Mesothelial cell of epicardium (in vitro differentiated cells): ENCODE measurements around the gene PDE2A. TPM values are rescaled to one million over a fixed set of nuclear protein-coding genes. Genes with fewer than 3 reads are reported as not detected.

Experiments used
- DNase-seq, 2 experiments: peaks; one replicate each; pipeline ENCODE4 v3.0.0; 2021; ENCODE audit warnings: low spot score in 2 of 2; ENCODE audit not compliant: unreplicated experiment in 2 of 2
- H3K27ac Mint-ChIP-seq: 2 replicates; pipeline ENCODE4 v1.8.0; 2021; ENCODE audit warnings: mixed read lengths
- H3K27me3 Mint-ChIP-seq: 2 replicates; pipeline ENCODE4 v1.8.0; 2021; ENCODE audit warnings: low read depth, mixed read lengths
- H3K36me3 Mint-ChIP-seq: 2 replicates; pipeline ENCODE4 v1.8.0; 2021; ENCODE audit warnings: mixed read lengths
- H3K4me1 Mint-ChIP-seq: 2 replicates; pipeline ENCODE4 v1.8.0; 2021; ENCODE audit warnings: mixed read lengths
- H3K4me3 Mint-ChIP-seq: 2 replicates; pipeline ENCODE4 v1.8.0; 2021; ENCODE audit warnings: mild to moderate bottlenecking, moderate library complexity, mixed read lengths
- H3K9me3 Mint-ChIP-seq: 2 replicates; pipeline ENCODE4 v1.8.0; 2021; ENCODE audit warnings: mixed read lengths
- CTCF ChIP-seq: fragments of 200-600 bp; sonication (generic); IDR thresholded peaks from one replicate; pipeline ENCODE4 v1.5.0; 2021; ENCODE audit warnings: antibody characterized with exemption; ENCODE audit not compliant: unreplicated experiment
- total RNA-seq: library from RNA; stranded (reverse); gene quantifications from 3 replicates; pipeline ENCODE4 v1.2.1, GENCODE V29; 2021

PDE2A gene
- total RNA-seq, 1 donor from 2014 or later: 1.1 TPM

- DNase-seq: no peak
- Mint-ChIP-seq H3K27me3 (no peaks in the 10 kb centered on the region), H3K27ac (peak overlapping the region; percentile 80), H3K4me3 (no peak overlapping the region), H3K4me1 (peaks cover 33% of the 10 kb centered on the region), H3K36me3 (peaks cover 38% of the 10 kb centered on the region), H3K9me3 (no peaks in the 10 kb centered on the region)
- TF ChIP-seq CTCF: no peak
These were observed 30.6 kb upstream of the PDE2A start for GRCh38 chr11:72704783-72705265.

GRCh38 chr11:72704028-72704782, 30.0 kb upstream of the PDE2A start:
- Mint-ChIP-seq H3K4me3 (peak overlapping the region; percentile 13), H3K27me3 (no peaks in the 10 kb centered on the region), H3K36me3 (peaks cover 38% of the 10 kb centered on the region), H3K9me3 (no peaks in the 10 kb centered on the region), H3K27ac (peak overlapping the region; percentile 71), H3K4me1 (peaks cover 33% of the 10 kb centered on the region)
- TF ChIP-seq CTCF: no peak
- no peak for DNase-seq

- TF ChIP-seq CTCF: no peak
- Mint-ChIP-seq H3K4me3 (peak overlapping the region; percentile 65), H3K36me3 (peaks cover 40% of the 10 kb centered on the region), H3K9me3 (no peaks in the 10 kb centered on the region), H3K4me1 (peaks cover 33% of the 10 kb centered on the region), H3K27ac (peak overlapping the region; percentile 91), H3K27me3 (no peaks in the 10 kb centered on the region)
- peak; percentile 34 to 49 for DNase-seq
These were observed 29.2 kb upstream of the PDE2A start for GRCh38 chr11:72703267-72704008.

GRCh38 chr11:72702577-72703241, 28.5 kb upstream of the PDE2A start:
- Mint-ChIP-seq H3K36me3 (peaks cover 41% of the 10 kb centered on the region), H3K4me1 (peaks cover 33% of the 10 kb centered on the region), H3K9me3 (no peaks in the 10 kb centered on the region), H3K4me3 (peak overlapping the region; percentile 65), H3K27me3 (no peaks in the 10 kb centered on the region), H3K27ac (peak overlapping the region; percentile 91)
- no peak for TF ChIP-seq CTCF
- no peak for DNase-seq

GRCh38 chr11:72702096-72702495, 27.9 kb upstream of the PDE2A start:
- H3K36me3 Mint-ChIP-seq: peaks cover 36% of the 10 kb centered on the region
- DNase-seq: no peak
- H3K4me1 Mint-ChIP-seq: peaks cover 33% of the 10 kb centered on the region
- no peaks in the 10 kb centered on the region for H3K27me3 Mint-ChIP-seq
- H3K27ac Mint-ChIP-seq: peak overlapping the region; percentile 91
- no peaks in the 10 kb centered on the region for H3K9me3 Mint-ChIP-seq
- H3K4me3 Mint-ChIP-seq: peak overlapping the region; percentile 65
- TF ChIP-seq CTCF: no peak
